Spleen (tissue), 7 donors: Measurements from ENCODE around the gene NLGN2.

Experiments used
- CTCF ChIP-seq, 11 experiments: fragments of 200-600 bp in 7 of 11; fragments of 450-650 bp in 4 of 11; sonication (generic) in 4 of 11; IDR thresholded peaks in 8 of 11; conservative IDR thresholded peaks in 3 of 11; 1 replicate in 7 of 11; 2 replicates in 4 of 11; pipeline versions ENCODE4 v1.4.0 to v1.8.0; 2016 to 2021; ENCODE audit warnings: antibody characterized with exemption in 11 of 11, inconsistent platforms in 4 of 11, mild to moderate bottlenecking in 1 of 11
- POLR2A ChIP-seq, 3 donors: fragments of 450-650 bp; IDR thresholded peaks; one replicate each; pipeline ENCODE4 v1.5.1; 2017; ENCODE audit warnings: antibody characterized with exemption in 3 of 3, mild to moderate bottlenecking in 1 of 3
- donor health status: DM: no; HTN: no; CAD: no; lungs with moderate emphysema.
- donor health status: DM: no; HTN: no; CAD: no.
- donor health status: DM: no; HTN: no; CAD: no.

- TF ChIP-seq POLR2A (IDR thresholded peaks at IDR 0.05) (no peak), CTCF (IDR thresholded peaks at IDR 0.05 in 8 of 11, conservative IDR thresholded peaks at IDR 0.05 in 3 of 11) (no peak)
Measured at GRCh38 chr17:7407082-7407481, 563 bp upstream of the NLGN2 start.
